GM18502 (cell line): ENCODE results near the gene SGK1.
"Not testable (repeated sequence)": the region's sequence is repeated elsewhere in the genome, so short reads cannot be mapped to it uniquely, and the experiment has no call there.

Experiments
- ATAC-seq: cut with Tn5 transposase; IDR thresholded peaks from one replicate; pipeline ENCODE4 v1.9.1; 2021; ENCODE audit warnings: mild to moderate bottlenecking; ENCODE audit not compliant: unreplicated experiment, poor library complexity

SGK1 gene

DNA sequence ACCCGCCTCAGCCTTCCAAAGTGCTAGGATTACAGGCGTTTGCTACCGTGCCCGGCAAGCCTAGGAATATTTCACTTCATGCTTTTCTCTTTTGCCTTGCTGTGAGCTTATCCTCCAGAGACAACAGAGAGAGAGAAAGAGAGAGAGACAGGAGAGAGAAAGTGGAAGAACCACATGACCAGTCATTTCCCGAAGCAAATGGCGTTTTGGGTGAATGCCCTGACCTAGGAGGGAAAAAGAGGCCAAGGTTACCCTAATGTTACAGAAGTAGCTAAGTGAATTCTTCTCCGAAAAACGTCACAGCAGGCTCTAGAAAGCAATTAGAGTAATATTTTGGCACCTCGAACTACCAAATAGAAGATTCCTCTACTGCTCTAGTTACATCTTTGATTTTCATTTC, 9.1 kb downstream of the SGK1 start:
- no peak for ATAC-seq

- no peak for ATAC-seq
Observed at GRCh38 chr6:134307870-134308269, 10.0 kb downstream of the SGK1 start.

DNA sequence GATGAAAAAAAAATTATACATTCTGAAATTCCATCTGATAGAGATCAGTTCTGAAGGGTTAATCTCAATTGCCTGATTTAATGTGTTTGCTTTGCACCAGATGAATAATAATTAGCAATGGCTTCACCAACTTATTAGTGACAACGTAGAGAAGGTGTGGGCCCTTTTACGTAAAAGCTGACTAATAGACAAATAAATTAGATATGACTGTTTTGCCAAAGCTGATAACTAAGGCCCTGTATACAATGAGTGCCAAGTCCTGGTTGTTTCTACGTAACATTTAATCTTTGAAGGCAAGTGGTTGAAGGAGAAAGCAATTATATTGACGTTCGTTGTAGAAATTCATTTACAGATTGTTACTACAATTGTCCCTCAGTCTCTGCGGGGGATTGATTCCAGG, 10.8 kb downstream of the SGK1 start:
- ATAC-seq = no peak

- ATAC-seq = not testable (repeated sequence)
Observed at GRCh38 chr6:134304381-134304780, 13.5 kb downstream of the SGK1 start.

DNA sequence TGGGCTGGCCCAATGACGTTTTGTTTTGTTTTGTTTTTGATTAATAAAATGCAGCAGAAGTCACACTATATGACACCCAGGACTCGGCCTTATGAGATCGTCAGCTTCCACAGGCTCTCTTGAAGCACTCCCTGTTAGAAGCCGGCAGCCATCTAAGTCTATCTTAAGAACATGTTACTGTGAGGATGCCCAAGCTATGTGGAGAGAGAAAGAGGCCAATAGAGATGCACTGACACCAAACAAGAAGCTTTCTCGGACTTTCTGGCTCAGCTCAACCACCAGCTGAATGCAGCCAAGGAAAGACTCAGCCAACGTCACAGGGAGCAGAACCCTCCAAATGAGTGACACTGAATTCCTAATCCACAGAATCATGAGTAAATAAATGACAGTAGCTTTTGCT, 14.0 kb downstream of the SGK1 start:
- ATAC-seq = no peak

DNA sequence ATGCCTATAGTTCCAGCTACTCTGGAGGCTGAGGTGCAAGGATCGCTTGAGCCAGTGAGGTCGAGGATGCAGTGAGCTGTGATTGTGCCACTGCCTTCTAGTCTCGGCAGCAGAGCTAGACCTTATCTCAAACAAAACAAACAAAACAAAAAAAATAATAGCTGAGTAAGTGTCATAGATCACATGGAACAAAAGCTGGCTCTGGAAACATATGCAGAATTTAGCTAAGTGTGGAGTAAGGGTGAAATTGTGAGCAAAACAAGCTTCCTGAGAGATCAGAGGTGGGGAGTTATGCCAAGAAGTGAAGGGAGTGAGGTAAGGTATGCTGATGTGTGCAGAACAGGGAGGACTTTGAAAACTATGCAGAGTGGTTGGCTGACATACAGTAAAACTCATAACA, 18.7 kb downstream of the SGK1 start:
- ATAC-seq = no peak

DNA sequence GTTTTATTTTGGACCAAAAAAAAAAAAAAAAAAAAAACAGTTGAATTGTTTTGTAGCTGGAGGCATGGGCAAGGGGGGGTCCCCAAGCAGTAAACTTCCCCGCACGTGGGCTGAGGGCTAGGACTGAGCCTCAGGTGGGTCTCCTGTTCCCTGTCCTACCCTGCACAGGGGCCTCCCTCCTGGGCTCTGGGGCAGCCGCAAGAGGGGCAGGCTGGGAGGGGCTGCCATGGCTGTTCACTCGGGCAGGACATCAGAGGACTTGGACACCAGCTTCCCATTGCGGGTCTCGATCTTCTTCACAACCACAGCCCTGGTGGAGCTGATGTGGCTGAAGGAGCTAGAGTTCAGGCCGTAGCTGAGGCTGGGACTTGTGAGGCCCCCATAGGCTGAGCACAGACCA, 21.1 kb downstream of the SGK1 start:
- ATAC-seq = no peak

- ATAC-seq = peak; percentile 71
Observed at GRCh38 chr6:134295953-134296553, 21.9 kb downstream of the SGK1 start.

DNA sequence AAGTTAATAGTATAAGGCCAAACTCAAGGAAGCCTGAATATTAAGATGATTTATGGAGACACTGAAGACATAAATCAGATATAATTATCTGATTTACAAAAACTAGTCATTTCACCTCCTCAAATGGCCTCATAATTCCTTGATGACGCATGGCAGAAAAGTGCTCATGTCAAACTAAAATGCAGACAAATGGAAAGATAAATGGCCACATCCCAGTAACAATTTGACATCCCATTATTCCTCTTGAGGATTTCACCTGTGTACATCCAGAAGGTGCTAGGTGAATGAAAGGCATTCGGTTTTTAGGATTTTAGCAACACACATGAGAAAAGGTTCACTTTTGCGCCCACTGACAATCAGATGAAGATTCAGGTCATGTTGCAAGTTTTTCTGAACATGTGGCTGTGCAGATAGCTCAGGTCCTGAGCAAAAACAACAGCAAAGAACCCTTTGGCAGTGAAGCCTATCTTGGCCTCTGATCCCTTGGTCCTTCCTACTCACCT, 24.2 kb downstream of the SGK1 start:
- ATAC-seq = no peak

GRCh38 chr6:134291156-134291555, 26.8 kb downstream of the SGK1 start:
- ATAC-seq = no peak

DNA sequence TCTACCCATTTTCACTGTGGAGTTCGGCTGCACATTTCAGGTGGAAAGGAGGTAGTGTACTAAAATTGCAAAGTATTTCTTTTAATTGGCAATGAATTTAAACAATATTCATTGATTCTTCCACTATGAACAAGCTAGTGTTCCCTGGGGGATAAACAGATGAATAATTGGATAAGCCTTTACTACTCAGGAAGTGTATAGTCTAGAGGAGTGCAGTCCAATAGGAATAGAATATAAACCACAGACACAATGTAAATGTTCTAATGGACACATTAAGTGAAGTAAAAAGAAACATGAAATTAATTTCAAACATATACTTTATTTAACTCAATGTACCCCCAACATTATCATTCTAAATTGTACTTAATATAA, 28.7 kb downstream of the SGK1 start:
- ATAC-seq = no peak

GRCh38 chr6:134288538-134289203, 29.2 kb downstream of the SGK1 start:
- peak; percentile 87 for ATAC-seq

GRCh38 chr6:134287859-134288537, 29.9 kb downstream of the SGK1 start:
- ATAC-seq = peak; percentile 39

DNA sequence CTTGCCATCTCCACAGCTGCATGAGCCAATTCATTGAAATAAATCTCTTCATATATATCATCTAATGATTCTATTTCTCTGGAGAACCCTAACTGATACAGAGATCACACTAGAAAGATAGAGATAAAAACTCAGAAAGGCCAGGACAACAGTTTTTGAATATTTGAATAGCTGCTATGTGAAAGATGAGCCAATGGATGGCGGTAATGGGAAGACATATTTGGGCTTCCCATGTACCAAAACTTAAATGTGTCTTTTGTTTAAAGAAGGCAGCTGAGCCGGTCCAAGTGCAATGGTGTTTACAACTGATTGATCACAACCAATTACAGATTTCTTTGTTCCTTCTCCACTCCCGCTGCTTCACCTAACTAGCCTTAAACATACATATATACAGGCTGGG, 35.1 kb downstream of the SGK1 start:
- ATAC-seq = no peak

GRCh38 chr6:134281388-134281787, 36.5 kb downstream of the SGK1 start:
- ATAC-seq = no peak

DNA sequence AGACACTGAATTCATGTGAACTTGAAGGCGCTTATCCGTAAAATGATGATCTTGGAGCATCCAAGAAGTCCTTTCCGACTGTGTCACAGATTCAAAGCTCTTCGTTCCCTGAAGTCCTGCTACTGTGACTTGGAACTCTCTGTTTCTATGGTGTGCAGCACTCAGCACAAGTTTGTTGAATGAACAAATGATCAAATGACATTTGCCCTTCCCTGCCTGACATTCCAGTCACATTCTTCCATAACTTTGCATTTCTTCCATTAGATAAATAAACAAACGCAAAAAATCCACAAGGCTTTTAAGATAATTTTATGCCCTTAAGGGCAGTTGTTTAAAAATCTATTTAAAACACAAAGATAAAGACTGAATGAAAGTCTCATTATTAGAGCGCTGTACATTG, 39.9 kb downstream of the SGK1 start:
- no peak for ATAC-seq

GRCh38 chr6:134276891-134277377, 41.0 kb downstream of the SGK1 start:
- not testable (repeated sequence) for ATAC-seq

GRCh38 chr6:134272374-134272773, 45.5 kb downstream of the SGK1 start:
- no peak for ATAC-seq

GRCh38 chr6:134267917-134268361, 50.0 kb downstream of the SGK1 start:
- ATAC-seq = no peak

GRCh38 chr6:134266776-134267175, 51.1 kb downstream of the SGK1 start:
- no peak for ATAC-seq

DNA sequence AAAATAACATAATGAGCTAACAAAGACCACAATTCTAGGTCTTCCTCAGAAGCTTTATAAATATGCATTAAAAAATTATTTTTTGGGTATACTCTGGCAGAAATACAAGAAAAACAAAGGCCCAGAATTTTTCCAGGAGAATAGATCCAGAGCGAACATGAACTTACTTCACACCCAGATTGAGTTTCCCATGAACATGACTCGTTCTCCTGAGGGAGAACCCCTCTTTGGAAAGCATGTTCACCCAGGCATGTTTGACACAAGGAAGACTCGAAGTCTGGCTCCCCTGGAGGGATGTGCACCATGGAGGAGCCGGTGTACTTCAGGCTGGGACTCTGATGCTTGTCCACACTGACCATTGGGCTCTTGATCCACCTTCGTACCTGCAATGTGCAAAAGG, 56.1 kb downstream of the SGK1 start:
- ATAC-seq = no peak
